ENCODE data around the gene ITGA2.

ITGA2 gene

DNA sequence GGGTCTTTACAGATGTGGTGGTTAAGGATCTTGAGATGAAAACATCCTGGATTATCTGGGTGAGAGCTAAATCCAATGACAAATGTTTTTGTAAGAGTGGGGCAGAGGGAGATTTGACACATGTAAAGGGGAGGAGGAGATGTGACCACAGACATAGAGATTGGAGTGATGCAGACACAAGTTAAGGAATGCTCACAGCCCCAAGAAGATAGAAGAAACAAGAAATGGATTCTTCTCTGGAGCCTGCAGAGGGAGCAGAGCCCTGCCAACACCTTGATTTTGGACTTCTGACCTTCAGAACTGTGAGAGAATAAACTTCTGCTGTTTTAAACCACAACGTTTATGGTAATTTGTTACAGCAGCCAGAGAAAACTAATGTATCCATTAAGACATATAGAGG lies 21.7 kb downstream of the ITGA2 start:
- TF ChIP-seq, protein P1, sequence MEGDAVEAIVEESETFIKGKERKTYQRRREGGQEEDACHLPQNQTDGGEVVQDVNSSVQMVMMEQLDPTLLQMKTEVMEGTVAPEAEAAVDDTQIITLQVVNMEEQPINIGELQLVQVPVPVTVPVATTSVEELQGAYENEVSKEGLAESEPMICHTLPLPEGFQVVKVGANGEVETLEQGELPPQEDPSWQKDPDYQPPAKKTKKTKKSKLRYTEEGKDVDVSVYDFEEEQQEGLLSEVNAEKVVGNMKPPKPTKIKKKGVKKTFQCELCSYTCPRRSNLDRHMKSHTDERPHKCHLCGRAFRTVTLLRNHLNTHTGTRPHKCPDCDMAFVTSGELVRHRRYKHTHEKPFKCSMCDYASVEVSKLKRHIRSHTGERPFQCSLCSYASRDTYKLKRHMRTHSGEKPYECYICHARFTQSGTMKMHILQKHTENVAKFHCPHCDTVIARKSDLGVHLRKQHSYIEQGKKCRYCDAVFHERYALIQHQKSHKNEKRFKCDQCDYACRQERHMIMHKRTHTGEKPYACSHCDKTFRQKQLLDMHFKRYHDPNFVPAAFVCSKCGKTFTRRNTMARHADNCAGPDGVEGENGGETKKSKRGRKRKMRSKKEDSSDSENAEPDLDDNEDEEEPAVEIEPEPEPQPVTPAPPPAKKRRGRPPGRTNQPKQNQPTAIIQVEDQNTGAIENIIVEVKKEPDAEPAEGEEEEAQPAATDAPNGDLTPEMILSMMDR (IDR thresholded peaks at IDR 0.05; ENCODE audit: low read depth, low read length), result no peak
- in situ Hi-C loops (cut with HindIII; ENCODE audit: low sequenced_read_pairs), result no loop called here
- DNase-seq (ENCODE audit: low read depth, low spot score), result no peak
- no peak overlapping the region for H3K4me3 ChIP-seq (ENCODE audit: low read depth, low read length)

DNA sequence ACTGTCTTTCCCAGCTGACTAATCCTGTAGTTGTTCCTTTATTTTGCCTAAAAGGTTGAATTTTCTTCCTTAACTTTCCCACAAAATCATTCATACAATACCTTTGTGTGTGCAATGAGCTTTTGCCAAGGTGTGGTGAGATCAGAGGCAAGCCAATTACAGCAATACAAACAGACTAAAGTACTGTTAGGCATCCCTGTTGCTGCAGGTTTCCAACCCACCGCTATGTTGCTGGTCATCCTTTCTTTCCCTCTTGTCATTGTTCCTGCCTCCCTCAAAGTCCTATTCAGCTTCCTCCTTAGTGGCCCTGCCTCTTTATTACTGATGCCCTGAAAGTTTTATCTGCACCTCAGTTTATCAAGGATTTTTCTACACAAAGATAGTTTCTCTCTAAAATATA lies 22.1 kb downstream of the ITGA2 start:
- no peak overlapping the region for H3K4me3 ChIP-seq (ENCODE audit: low read depth, low read length)
- TF ChIP-seq, protein P1 (IDR thresholded peaks at IDR 0.05; ENCODE audit: low read depth, low read length), result no peak
- no peak for DNase-seq (ENCODE audit: low read depth, low spot score)
- in situ Hi-C loops (cut with HindIII; ENCODE audit: low sequenced_read_pairs), result no loop called here

DNA sequence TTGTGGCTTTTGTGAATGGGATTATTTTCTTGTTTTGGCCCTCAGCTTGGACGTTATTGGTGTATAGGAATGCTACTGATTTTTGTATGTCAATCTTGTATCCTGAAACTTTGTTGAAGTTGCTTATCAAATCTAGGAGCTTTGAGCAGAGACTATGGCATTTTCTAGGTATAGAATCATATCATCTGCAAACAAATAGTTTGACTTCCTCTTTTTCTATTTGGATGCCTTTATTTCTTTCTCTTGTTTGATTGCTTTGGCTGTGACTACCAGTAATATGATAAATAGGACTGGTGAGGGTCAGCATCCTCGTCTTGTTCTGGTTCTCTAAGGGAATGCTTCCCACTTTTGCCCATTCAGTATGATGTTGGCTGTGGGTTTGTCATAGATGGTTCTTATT lies 24.7 kb downstream of the ITGA2 start:
- in situ Hi-C loops (cut with HindIII; ENCODE audit: low sequenced_read_pairs), result no loop called here
- DNase-seq (ENCODE audit: low read depth, low spot score), result no peak
- TF ChIP-seq, protein P1 (IDR thresholded peaks at IDR 0.05; ENCODE audit: low read depth, low read length), result no peak
- no peak overlapping the region for H3K4me3 ChIP-seq (ENCODE audit: low read depth, low read length)

DNA sequence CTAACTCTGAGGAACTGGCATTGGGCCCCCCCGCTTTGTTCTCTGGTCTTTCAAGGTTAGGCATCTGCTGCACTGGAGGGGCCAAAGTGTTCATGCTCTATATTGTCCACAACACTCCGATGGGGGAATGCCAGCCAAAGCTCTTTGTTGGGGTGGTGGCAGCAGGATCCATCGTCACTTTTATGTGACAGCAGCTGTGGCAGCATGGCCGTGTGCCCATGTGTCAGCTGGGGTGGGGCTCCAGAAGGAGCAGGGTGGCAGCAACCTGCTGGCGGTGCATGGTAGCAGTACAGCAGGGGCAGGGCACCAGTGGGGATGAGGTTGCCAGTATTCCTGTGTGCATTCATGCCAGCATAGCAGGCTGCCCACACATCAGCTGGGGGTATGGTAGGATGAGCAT lies 28.2 kb downstream of the ITGA2 start:
- H3K4me3 ChIP-seq (ENCODE audit: low read depth, low read length), result no peak overlapping the region
- in situ Hi-C loops (cut with HindIII; ENCODE audit: low sequenced_read_pairs), result no loop called here
- TF ChIP-seq, protein P1 (IDR thresholded peaks at IDR 0.05; ENCODE audit: low read depth, low read length), result no peak
- DNase-seq (ENCODE audit: low read depth, low spot score), result no peak

DNA sequence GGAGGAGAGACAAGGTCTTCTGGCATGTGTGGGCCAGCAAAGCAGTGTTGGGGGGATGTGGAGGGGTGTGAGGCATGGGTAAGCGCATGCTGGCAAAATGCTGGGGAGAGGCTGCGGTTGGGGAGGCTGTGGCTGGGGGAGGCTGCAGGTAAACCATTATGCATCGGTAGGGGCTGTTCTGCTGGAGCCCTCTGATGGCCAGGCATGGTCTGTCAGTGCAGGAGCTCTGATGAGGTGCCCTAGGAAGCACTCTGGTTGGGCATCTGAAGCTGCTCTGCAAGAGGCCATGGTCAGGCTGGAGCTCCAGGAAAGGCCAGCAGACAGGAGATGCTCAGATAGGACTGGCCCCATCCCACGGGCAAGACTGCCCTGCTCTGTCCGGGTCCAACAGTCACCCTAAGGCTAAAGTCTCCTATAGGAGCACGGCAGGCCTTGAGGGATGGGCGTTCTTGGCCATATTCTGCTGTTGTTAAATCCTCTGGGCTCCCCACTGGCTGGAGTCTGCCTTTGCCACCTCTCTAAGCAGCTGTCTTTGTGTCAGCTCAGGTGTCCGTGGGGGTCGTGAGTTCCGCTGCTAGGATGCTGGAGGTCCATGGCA lies 28.7 kb downstream of the ITGA2 start:
- in situ Hi-C loops (cut with HindIII; ENCODE audit: low sequenced_read_pairs), result no loop called here
- TF ChIP-seq, protein P1 (IDR thresholded peaks at IDR 0.05; ENCODE audit: low read depth, low read length), result no peak
- no peak overlapping the region for H3K4me3 ChIP-seq (ENCODE audit: low read depth, low read length)
- DNase-seq (ENCODE audit: low read depth, low spot score), result no peak

DNA sequence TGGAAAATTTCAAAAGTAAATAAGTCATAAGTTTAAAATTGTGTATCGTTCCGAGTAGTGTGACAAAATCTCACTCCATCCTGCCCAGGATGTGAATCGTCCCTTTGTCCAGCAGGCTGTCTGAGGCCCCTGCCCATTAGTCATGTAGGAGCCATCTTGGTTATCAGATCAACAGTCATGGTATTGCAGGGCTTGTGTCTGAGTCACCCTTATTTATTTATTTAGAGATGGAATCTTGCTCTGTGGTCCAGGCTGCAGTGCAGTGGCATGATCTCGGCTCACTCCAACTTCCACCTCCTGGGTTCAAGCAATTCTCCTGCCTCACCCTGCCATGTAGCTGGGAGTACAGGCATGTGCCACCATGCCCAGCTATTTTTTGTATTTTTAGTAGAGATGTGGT lies 30.2 kb downstream of the ITGA2 start:
- peak; percentile 62 for DNase-seq (ENCODE audit: low read depth, low spot score)
- in situ Hi-C loops (cut with HindIII; ENCODE audit: low sequenced_read_pairs), result no loop called here
- TF ChIP-seq, protein P1 (IDR thresholded peaks at IDR 0.05; ENCODE audit: low read depth, low read length), result no peak
- H3K4me3 ChIP-seq (ENCODE audit: low read depth, low read length), result no peak overlapping the region
